ENCODE measurements around the gene FNDC11.
"Not testable (repeated sequence)": the region's sequence is repeated elsewhere in the genome, so short reads cannot be mapped to it uniquely, and the experiment has no call there.

Gene FNDC11

GRCh38 chr20:63567386-63568169 is 13.6 kb downstream of the FNDC11 start:
- DNase-seq: no peak

- DNase-seq: no peak
Observed at GRCh38 chr20:63568170-63568981, 14.4 kb downstream of the FNDC11 start.

GRCh38 chr20:63568986-63569949 is 15.3 kb downstream of the FNDC11 start:
- peak; percentile 44 for DNase-seq

- no peak for DNase-seq
Observed at GRCh38 chr20:63570281-63571086, 16.5 kb downstream of the FNDC11 start.

- not testable (repeated sequence) for DNase-seq
Observed at GRCh38 chr20:63571087-63571478, 17.1 kb downstream of the FNDC11 start.

GRCh38 chr20:63572071-63572787 is 18.3 kb downstream of the FNDC11 start:
- DNase-seq: no peak

GRCh38 chr20:63572788-63573646 is 19.1 kb downstream of the FNDC11 start:
- no peak for DNase-seq

GRCh38 chr20:63573647-63574131 is 19.7 kb downstream of the FNDC11 start:
- no peak for DNase-seq

GRCh38 chr20:63574156-63574828 is 20.3 kb downstream of the FNDC11 start, which contains the start of gene HELZ2:
TSS of gene HELZ2 (minus strand) at chr20:63574239. CDS start at chr20:63572385, 1,854 bp downstream.
- DNase-seq: peak; percentile 14

GRCh38 chr20:63574829-63575743 is 21.1 kb downstream of the FNDC11 start:
- DNase-seq: no peak

GRCh38 chr20:63576311-63576710 is 22.4 kb downstream of the FNDC11 start:
- DNase-seq: no peak

- DNase-seq: peak; percentile 81
Observed at GRCh38 chr20:63577317-63577894, 23.4 kb downstream of the FNDC11 start.

GRCh38 chr20:63578224-63579016 is 24.5 kb downstream of the FNDC11 start:
- no peak for DNase-seq

- DNase-seq: no peak
Observed at GRCh38 chr20:63579017-63579694, 25.2 kb downstream of the FNDC11 start.

- DNase-seq: peak; percentile 27
Observed at GRCh38 chr20:63580796-63581461, 27.0 kb downstream of the FNDC11 start.

Data from NCI-H1092 treated with DMSO at 0.1 percent for 48 hours (cell line).